ENCODE measurements around the gene VWA1.

DNA sequence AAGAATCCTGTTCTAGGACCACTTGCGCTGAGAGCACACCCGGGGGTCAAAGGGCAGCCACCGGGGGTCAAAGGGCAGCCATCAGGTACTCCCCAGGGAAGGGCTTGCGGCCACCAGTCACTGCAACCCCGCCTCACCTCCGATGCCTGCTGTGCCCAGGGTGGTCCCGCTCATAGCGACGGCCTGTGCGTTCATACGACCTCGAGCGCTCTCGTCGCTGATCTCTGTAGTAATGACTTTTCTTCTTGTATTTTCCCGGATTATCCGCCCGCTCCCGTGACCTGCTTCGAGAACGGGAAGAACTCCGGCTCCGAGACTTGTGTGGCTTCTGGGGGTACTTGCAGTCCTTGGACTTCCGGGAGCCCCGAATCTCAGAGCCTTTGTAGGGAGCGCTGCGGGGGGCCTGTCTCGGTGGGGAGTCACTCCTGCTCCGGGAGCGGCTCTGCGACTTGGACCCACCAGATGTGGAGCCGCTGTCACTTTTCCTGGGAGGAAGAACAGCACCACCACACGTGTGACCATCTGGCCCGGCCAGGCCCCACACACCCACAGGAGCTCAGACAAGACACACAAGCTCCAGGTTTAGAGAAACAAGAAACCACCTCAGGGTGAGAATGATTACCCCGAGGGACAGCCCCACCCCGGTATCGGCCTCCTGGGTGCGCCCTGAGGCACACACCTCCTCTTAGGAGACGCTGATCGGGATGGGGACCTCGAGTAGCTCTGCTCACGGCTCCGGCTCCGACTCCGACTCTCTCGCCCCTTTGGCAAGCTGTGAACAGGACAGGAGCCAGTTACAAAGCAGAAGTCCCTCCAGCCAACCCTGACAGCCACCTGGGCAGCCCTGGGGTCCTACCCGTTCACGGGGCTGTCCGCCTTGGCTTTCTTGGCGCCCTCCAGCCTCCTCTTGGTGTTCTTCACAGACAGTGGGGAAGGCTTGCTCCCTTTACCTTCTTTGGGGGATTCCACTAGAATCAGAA, 48.1 kb upstream of the VWA1 start:
- TF ChIP-seq CTCF (IDR thresholded peaks at IDR 0.05) (no peak), POLR2A (IDR thresholded peaks at IDR 0.05) (no peak)

Data from suprapubic skin (tissue), 3 donors.